GM12878 (cell line): Measurements from ENCODE around the gene ERC2. TPM values are rescaled to one million over a fixed set of nuclear protein-coding genes. Genes with fewer than 3 reads are reported as not detected.

Experiments
- ATAC-seq: fragments of 200-7000 bp; cut with Tn5 transposase; 3 replicates; pipeline ENCODE4 v1.9.1; 2020; ENCODE audit warnings: mild to moderate bottlenecking, moderate library complexity
- BruUV-seq: library from RNA; stranded (reverse); fragments of 400-500 nt; replicated peaks from 2 replicates; lab custom pipeline; 2021; lab: Mats Ljungman, UMichigan
- CTCF ChIA-PET: fragments of 300-600 bp; sonication (Branson Sonifier 250); formaldehyde crosslinking; extraction: SDS; loops from one replicate; lab custom pipeline; 2021; ENCODE audit warnings: inconsistent platforms; lab: Yijun Ruan, JAX
- POLR2A ChIA-PET: fragments of 350-600 bp; formaldehyde crosslinking; extraction: SDS; loops from one replicate; lab custom pipeline; 2021; ENCODE audit warnings: inconsistent platforms; lab: Charles Lee
- RAD21 ChIA-PET: fragments of 300-600 bp; sonication (Branson Sonifier 250); formaldehyde crosslinking; loops from one replicate; lab custom pipeline; 2023; ENCODE audit warnings: antibody characterized with exemption; ENCODE audit not compliant: unreplicated experiment; lab: Charles Lee
- SMC1A ChIA-PET: fragments of 300-600 bp; sonication (Branson Sonifier 250); formaldehyde crosslinking; loops from one replicate; lab custom pipeline; 2023; ENCODE audit not compliant: unreplicated experiment, uncharacterized antibody; lab: Charles Lee
- DNase-seq: peaks from one replicate; pipeline ENCODE4 v3.0.0-alpha.2; 2011; ENCODE audit warnings: low read depth, low spot score
- FAIRE-seq: peaks from 3 replicates; lab custom pipeline; 2011; peaks lifted over from hg19 to GRCh38; lab: Jason Lieb, UNC
- H2AFZ ChIP-seq: 2 replicates; pipeline ENCODE4 v1.6.0; 2011; ENCODE audit warnings: low read depth, low read length, control low read depth; ENCODE audit not compliant: control insufficient read depth
- H3K27ac ChIP-seq: 2 replicates; pipeline ENCODE4 v1.5.1; 2011; ENCODE audit warnings: control low read depth; ENCODE audit not compliant: control insufficient read depth, insufficient read depth
- H3K27me3 ChIP-seq, 2 experiments: replicated peaks in 1 of 2; 2 replicates each; pipeline versions ENCODE4 v1.6.0 to v1.6.1; 2011; ENCODE audit warnings: low read length in 1 of 2; ENCODE audit not compliant: control insufficient read depth in 2 of 2, insufficient read depth in 2 of 2
- H3K36me3 ChIP-seq, 2 experiments: 2 replicates each; pipeline ENCODE4 v1.5.1; 2011; ENCODE audit warnings: low read length in 1 of 2; ENCODE audit not compliant: control insufficient read depth in 2 of 2, insufficient read depth in 2 of 2
- H3K4me1 ChIP-seq: 2 replicates; pipeline ENCODE4 v1.6.1; 2011; ENCODE audit warnings: mild to moderate bottlenecking, low read length, moderate library complexity, mixed read lengths; ENCODE audit not compliant: control insufficient read depth, insufficient read depth
- H3K4me2 ChIP-seq: 2 replicates; pipeline ENCODE4 v1.6.0; 2011; ENCODE audit warnings: control low read depth; ENCODE audit not compliant: control insufficient read depth, insufficient read depth
- H3K4me3 ChIP-seq: fragments of 200-600 bp; sonication (generic); 2 replicates; pipeline ENCODE4 v1.5.1; 2016
- H3K79me2 ChIP-seq: 2 replicates; pipeline ENCODE4 v1.6.0; 2011; ENCODE audit warnings: low read length; ENCODE audit not compliant: control insufficient read depth, insufficient read depth
- H3K9ac ChIP-seq: 2 replicates; pipeline ENCODE4 v1.8.0; 2011; ENCODE audit warnings: low read length, control low read depth, mixed read lengths; ENCODE audit not compliant: control insufficient read depth, insufficient read depth
- H3K9me3 ChIP-seq: replicated peaks from 3 replicates; pipeline ENCODE4 v1.5.1; 2011; ENCODE audit warnings: mild to moderate bottlenecking, low read length; ENCODE audit not compliant: control insufficient read depth, insufficient read depth
- H4K20me1 ChIP-seq: 2 replicates; pipeline ENCODE4 v1.6.0; 2011; ENCODE audit not compliant: control insufficient read depth, insufficient read depth
- BMI1 ChIP-seq: fragments of 450-650 bp; IDR thresholded peaks from 2 replicates; pipeline ENCODE4 v1.6.1; 2016; ENCODE audit warnings: mild to moderate bottlenecking, moderate library complexity, borderline replicate concordance
- CBX3 ChIP-seq: fragments of 200-600 bp; sonication (generic); IDR thresholded peaks from 2 replicates; pipeline ENCODE4 v1.6.1; 2016; ENCODE audit warnings: low read depth, borderline replicate concordance
- EED ChIP-seq: sonication (generic); IDR thresholded peaks from 2 replicates; pipeline ENCODE4 v1.6.1; 2016; ENCODE audit warnings: antibody characterized with exemption, low read depth
- ESRRA ChIP-seq: IDR thresholded peaks from 2 replicates; pipeline ENCODE4 v1.6.1; 2012; ENCODE audit warnings: mild to moderate bottlenecking, low read length, improper control_type of control experiment
- MEF2A ChIP-seq: IDR thresholded peaks from 2 replicates; pipeline ENCODE4 v1.6.1; 2011; ENCODE audit warnings: low read depth, mild to moderate bottlenecking, low read length, moderate library complexity; ENCODE audit not compliant: insufficient read depth
- MTA2 ChIP-seq: fragments of 450-650 bp; IDR thresholded peaks from 2 replicates; pipeline ENCODE4 v1.6.1; 2016; ENCODE audit warnings: low read depth, mild to moderate bottlenecking, moderate library complexity
- MYB ChIP-seq: fragments of 150-350 bp; IDR thresholded peaks from 2 replicates; pipeline ENCODE4 v1.6.1; 2014; ENCODE audit warnings: mild to moderate bottlenecking, low read depth, low read length, borderline replicate concordance
- NR2C1 ChIP-seq: fragments of 450-650 bp; IDR thresholded peaks from 2 replicates; pipeline ENCODE4 v1.6.1; 2017; ENCODE audit warnings: antibody characterized with exemption, mild to moderate bottlenecking, moderate library complexity
- SIN3A ChIP-seq: IDR thresholded peaks from 2 replicates; pipeline ENCODE4 v1.6.1; 2012; ENCODE audit warnings: low read depth, low read length, improper control_type of control experiment
- SMAD5 ChIP-seq: IDR thresholded peaks from 2 replicates; pipeline ENCODE4 v1.6.1; 2016; ENCODE audit warnings: antibody characterized with exemption, low read depth
- SREBF1 ChIP-seq: IDR thresholded peaks from 2 replicates; pipeline ENCODE4 v1.6.1; 2012; ENCODE audit warnings: mild to moderate bottlenecking, low read length
- SRF ChIP-seq, 2 experiments: IDR thresholded peaks; 2 replicates each; pipeline ENCODE4 v1.6.1; 2011; ENCODE audit warnings: low read depth in 2 of 2, low read length in 2 of 2, mild to moderate bottlenecking in 1 of 2, moderate library complexity in 1 of 2
- TCF7 ChIP-seq: IDR thresholded peaks from 2 replicates; pipeline ENCODE4 v1.6.1; 2014; ENCODE audit warnings: antibody characterized with exemption, borderline replicate concordance
- YY1 ChIP-seq: IDR thresholded peaks from 2 replicates; pipeline ENCODE4 v1.6.1; 2011; ENCODE audit warnings: low read depth, mild to moderate bottlenecking, low read length
- WGBS: methylation state at CpG from one replicate; pipeline ENCODE4 v1.1.6; 2016; ENCODE audit warnings: low lambda C conversion rate; ENCODE audit not compliant: insufficient replicate concordance, insufficient coverage; ENCODE audit errors: missing lambda C conversion rate; 5-methylcytosine and 5-hydroxymethylcytosine counted together
- in situ Hi-C: fragments of 300-500 bp; cut with MboI; formaldehyde crosslinking; loops from 9 replicates; pipeline ENCODE4 v1.14.3; 2018; ENCODE audit warnings: mixed read lengths
- intact Hi-C: fragments of 100-400 bp; cut with micrococcal nuclease; formaldehyde crosslinking; loops from one replicate; pipeline ENCODE4 v1.14.2; 2022; ENCODE audit not compliant: unreplicated experiment
- polyA plus RNA-seq, 11 experiments: library from polyadenylated mRNA; depleted of rRNA in 4 of 11; unstranded in 6 of 11; stranded (reverse) in 5 of 11; fragments of >200 nt; fragmentation: Nextera tagmentation in 4 of 11; fragmentation: Illumina TruSeq in 1 of 11; extraction: Ambion mirVana in 4 of 11; extraction: Trizol in 1 of 11; gene quantifications; 1 replicate in 1 of 11; 2 replicates in 10 of 11; pipeline versions ENCODE4 v1.2.1 to v1.2.3, GENCODE V29; 2011 to 2016; ENCODE audit warnings: inconsistent platforms in 2 of 11, missing spikeins in 2 of 11, low read depth in 1 of 11
- total RNA-seq, 4 experiments: library from RNA; depleted of rRNA in 3 of 4; stranded (reverse); fragments of >200 nt in 3 of 4; fragmentation: Illumina TruSeq in 1 of 4; extraction: Trizol in 1 of 4; gene quantifications; 2 replicates each; pipeline versions ENCODE4 v1.2.1 to v1.2.3, GENCODE V29; 2013 to 2021
- TF ChIP-seq, protein P1 (sequence below): fragments of 450-650 bp; IDR thresholded peaks from 2 replicates; pipeline ENCODE4 v1.6.1; 2017; ENCODE audit warnings: mild to moderate bottlenecking, low read depth, inconsistent platforms; ENCODE audit not compliant: poor library complexity, severe bottlenecking
- TF ChIP-seq, protein P2 (sequence below): fragments of 150-350 bp; IDR thresholded peaks from 2 replicates; pipeline ENCODE4 v1.6.1; 2014; ENCODE audit warnings: mild to moderate bottlenecking, low read depth, low read length

ERC2 gene
- total and polyA plus RNA-seq, 10 of the 15 experiments (the other 5 are each of a cell fraction or from before 2014, with no cell fraction given) = 0.06 to 1.4 (median 0.12) TPM; not detected in 3

DNA sequence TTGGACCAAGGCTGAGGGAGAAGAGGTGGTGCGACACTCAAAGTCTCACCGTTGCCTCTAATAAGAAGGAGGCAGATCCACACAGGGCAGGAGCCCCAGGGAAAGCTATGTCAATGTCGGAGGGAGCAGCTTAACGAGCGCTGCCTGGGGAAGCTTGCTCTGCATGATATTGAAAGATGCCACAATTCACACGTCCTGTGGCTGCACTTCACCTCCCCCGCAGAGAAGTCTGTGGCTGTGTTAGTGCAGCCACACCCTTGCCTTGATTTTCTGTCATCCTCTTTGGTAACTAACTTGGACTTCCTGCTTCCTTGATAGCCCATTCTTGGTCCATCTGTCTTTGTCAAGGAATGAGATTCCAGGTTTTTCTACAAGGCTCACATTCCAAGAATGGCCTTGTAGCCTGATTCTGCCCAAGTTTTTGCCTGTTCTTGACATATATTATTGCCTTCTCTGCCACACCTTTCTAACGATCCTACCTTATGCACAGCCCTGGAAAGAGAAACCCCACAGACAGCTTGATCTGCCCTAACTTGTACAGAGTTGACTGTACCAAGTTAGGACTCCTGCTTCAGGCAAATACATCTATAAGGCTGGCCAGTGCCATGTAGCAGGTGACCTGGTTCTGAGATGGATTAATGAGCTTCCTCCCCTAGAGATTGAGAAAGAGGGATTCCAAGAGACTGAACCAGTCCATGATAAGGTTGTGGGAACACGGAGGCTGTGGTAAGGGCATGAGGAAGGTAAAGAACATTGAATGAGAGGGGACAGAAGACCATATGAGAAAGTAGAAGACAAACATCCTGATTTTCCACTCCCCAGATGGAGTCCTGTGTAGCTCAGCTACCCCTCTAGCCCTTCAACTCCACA lies 828.1 kb downstream of the ERC2 start:
- H3K4me3 ChIP-seq = no peak overlapping the region

More for the DNA sequence above, 828.1 kb downstream of the ERC2 start:
- H2AFZ ChIP-seq = no peak overlapping the region; the same call in 1 of the 2 replicates
- H3K4me1 ChIP-seq = peaks cover 9% of the 10 kb centered on the region
- H3K27ac ChIP-seq = no peak overlapping the region
- H3K36me3 ChIP-seq = no peaks in the 10 kb centered on the region
- in situ Hi-C loops (no loop called here), intact Hi-C loops (no loop called here)
- FAIRE-seq (no peak), ATAC-seq (peak; percentile 67), DNase-seq (no peak)
- TF ChIP-seq BMI1 = no peak
- TF ChIP-seq EED = no peak
- no peak for TF ChIP-seq SRF (IDR thresholded peaks at IDR 0.05; ENCODE audit: low read depth in 2 of 2, low read length in 2 of 2)
- no peak for TF ChIP-seq ESRRA
- TF ChIP-seq YY1 = no peak
- no peak for TF ChIP-seq CBX3
- no peak for TF ChIP-seq MTA2
- TF ChIP-seq, protein P1, sequence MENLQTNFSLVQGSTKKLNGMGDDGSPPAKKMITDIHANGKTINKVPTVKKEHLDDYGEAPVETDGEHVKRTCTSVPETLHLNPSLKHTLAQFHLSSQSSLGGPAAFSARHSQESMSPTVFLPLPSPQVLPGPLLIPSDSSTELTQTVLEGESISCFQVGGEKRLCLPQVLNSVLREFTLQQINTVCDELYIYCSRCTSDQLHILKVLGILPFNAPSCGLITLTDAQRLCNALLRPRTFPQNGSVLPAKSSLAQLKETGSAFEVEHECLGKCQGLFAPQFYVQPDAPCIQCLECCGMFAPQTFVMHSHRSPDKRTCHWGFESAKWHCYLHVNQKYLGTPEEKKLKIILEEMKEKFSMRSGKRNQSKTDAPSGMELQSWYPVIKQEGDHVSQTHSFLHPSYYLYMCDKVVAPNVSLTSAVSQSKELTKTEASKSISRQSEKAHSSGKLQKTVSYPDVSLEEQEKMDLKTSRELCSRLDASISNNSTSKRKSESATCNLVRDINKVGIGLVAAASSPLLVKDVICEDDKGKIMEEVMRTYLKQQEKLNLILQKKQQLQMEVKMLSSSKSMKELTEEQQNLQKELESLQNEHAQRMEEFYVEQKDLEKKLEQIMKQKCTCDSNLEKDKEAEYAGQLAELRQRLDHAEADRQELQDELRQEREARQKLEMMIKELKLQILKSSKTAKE = no peak
- TF ChIP-seq TCF7 = no peak
- TF ChIP-seq NR2C1 = no peak
- no peak for TF ChIP-seq MEF2A
- TF ChIP-seq, protein P2, sequence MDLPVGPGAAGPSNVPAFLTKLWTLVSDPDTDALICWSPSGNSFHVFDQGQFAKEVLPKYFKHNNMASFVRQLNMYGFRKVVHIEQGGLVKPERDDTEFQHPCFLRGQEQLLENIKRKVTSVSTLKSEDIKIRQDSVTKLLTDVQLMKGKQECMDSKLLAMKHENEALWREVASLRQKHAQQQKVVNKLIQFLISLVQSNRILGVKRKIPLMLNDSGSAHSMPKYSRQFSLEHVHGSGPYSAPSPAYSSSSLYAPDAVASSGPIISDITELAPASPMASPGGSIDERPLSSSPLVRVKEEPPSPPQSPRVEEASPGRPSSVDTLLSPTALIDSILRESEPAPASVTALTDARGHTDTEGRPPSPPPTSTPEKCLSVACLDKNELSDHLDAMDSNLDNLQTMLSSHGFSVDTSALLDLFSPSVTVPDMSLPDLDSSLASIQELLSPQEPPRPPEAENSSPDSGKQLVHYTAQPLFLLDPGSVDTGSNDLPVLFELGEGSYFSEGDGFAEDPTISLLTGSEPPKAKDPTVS = no peak
- no peak for TF ChIP-seq MYB
- TF ChIP-seq SMAD5 = no peak
- no peak for TF ChIP-seq SIN3A
- no peak for TF ChIP-seq SREBF1
- POLR2A ChIA-PET = no interaction called here
- CTCF ChIA-PET = interaction anchor here (1.0 to 1.4 kb wide), 2 partner anchors 14 to 27 kb away, joined by 4 read pairs; no protein-coding TSS in a partner anchor
- SMC1A ChIA-PET = interaction anchor here (1.0 to 1.6 kb wide), 3 partner anchors 9 to 21 kb away, joined by 3 read pairs; no protein-coding TSS in a partner anchor
- BruUV-seq = no TSS peak
- RAD21 ChIA-PET = interaction anchor here (1.1 to 1.2 kb wide), 2 partner anchors 14 to 19 kb away, joined by 3 read pairs; no protein-coding TSS in a partner anchor
- H3K9me3 ChIP-seq = no peaks in the 10 kb centered on the region
- no peaks in the 10 kb centered on the region for H4K20me1 ChIP-seq
- H3K27me3 ChIP-seq = no peaks in the 10 kb centered on the region
- H3K9ac ChIP-seq = no peak overlapping the region
- no peaks in the 10 kb centered on the region for H3K79me2 ChIP-seq
- H3K4me2 ChIP-seq = peak overlapping the region; percentile 4; the same call in 1 of the 2 replicates
- 47% methylated on average over 9 of the region's 9 CpGs for WGBS
